GM21381 (cell line): ENCODE data around the gene ICAM3.

Experiments
- ATAC-seq: cut with Tn5 transposase; IDR thresholded peaks from one replicate; pipeline ENCODE4 v1.9.1; 2021; ENCODE audit warnings: mild to moderate bottlenecking, moderate library complexity; ENCODE audit not compliant: unreplicated experiment

The ICAM3 gene

DNA sequence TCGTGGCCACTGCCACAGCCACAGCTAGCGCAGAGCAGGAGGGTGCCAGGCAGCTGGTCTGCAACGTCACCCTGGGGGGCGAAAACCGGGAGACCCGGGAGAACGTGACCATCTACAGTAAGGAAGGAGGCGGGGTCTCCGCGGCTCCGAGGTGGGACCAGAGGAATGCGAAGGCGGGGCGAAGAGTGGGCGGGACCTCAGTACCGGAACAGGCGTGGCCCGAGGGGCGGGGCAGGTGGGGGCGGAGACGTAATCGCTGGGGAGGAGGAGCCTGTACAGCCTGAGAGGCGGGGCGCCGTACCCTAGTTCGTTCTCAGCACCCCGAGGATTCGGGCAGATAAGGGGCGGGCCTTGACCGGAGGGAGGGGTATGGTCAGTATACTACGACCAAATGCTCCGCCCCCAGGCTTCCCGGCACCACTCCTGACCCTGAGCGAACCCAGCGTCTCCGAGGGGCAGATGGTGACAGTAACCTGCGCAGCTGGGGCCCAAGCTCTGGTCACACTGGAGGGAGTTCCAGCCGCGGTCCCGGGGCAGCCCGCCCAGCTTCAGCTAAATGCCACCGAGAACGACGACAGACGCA, 47.1 kb downstream of the ICAM3 start:
- ATAC-seq, result peak; percentile 40

- no peak for ATAC-seq
These were observed 47.7 kb downstream of the ICAM3 start for GRCh38 chr19:10291554-10292205.

DNA sequence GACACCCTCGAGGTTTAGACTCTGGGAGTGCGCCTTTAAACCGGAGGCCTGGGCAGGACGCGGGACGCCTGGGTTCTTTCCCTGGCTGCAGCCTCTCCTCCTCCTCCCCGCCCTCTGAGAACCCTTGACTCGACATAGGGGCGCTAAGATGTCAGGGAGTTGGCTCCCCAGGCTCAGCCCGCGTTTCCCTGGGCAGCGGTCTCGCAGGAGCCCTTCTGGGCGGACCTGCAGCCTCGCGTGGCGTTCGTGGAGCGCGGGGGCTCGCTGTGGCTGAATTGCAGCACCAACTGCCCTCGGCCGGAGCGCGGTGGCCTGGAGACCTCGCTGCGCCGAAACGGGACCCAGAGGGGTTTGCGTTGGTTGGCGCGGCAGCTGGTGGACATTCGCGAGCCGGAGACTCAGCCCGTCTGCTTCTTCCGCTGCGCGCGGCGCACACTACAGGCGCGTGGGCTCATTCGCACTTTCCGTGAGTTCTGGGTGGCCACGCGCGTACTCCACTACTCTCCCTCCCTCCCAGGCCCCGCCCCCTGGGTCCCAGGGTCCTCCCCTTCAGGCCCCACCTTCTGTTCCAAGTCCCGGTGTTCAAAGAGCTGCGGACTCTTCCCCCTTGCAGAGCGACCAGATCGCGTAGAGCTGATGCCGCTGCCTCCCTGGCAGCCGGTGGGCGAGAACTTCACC, 48.4 kb downstream of the ICAM3 start:
- no peak for ATAC-seq

DNA sequence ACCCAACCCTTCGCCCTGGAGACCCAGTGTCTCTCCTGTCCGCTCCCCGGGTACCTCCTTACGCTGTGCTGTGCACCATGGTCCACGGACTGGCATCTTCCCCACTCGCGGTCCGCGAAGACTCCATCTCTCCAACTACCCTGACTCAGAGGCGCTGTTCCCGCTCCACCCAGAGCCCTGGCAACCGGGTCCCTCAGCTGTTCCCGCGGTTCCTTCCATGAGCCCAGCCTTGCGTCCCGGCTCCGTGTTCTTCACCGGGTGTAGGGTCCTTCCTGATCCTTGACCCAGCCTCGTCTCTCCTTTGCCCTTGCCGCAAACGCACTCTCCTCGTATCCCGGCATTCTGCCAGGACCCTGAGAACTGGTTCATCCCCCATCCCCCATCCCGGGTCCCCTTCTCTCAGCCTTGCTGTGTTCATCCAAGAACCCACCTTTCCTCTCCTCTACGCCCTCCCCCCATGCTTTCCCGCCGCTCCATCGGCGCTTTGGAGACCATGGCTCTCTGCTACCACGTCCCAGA, 49.0 kb downstream of the ICAM3 start:
- ATAC-seq, result no peak

DNA sequence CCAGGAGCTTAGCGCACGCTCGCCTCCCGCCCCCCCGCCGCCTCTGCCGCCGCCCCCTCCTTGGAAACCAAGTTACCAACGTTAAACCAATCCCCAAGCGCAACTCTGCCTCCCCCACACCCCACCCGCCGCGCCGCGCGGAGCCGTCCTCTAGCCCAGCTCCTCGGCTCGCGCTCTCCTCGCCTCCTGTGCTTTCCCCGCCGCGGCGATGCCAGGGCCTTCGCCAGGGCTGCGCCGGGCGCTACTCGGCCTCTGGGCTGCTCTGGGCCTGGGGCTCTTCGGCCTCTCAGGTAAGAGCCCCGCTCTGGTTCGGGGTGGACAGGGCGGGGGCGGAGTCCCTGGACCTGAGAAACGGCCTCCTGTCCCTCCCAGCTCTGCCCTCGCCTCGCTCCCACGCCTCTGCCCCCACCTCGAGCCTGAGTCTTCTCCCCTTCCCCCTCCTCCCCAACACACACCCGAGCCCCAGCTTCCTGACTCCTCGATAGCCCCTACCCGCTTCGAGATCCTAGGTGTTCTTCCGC, 49.5 kb downstream of the ICAM3 start, which contains the start of gene ICAM5:
Gene ICAM5 (plus strand): TSS at position 117 of the 521 bp plus-strand sequence. CDS start 92 bp downstream, at position 209.
- no peak for ATAC-seq

- no peak for ATAC-seq
These were observed 50.1 kb downstream of the ICAM3 start for GRCh38 chr19:10289167-10289835.

DNA sequence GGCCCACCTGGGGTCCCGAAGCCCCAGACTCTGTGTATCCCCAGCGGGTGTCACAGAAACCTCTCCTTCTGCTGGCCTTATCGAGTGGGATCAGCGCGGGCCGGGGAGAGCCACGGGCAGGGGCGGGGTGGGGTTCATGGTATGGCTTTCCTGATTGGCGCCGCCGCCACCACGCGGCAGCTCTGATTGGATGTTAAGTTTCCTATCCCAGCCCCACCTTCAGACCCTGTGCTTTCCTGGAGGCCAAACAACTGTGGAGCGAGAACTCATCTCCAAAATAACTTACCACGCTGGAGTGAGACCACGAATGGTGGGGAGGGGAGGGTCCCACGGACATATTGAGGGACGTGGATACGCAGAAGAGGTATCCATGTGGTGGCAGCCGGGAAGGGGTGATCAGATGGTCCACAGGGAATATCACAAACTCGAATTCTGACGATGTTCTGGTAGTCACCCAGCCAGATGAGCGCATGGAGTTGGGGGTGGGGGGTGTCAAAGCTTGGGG, 50.7 kb downstream of the ICAM3 start:
- ATAC-seq, result no peak

GRCh38 chr19:10286803-10287737, 52.4 kb downstream of the ICAM3 start, which contains the start of gene ICAM4:
Gene ICAM4 (plus strand): TSS chr19:10286955. CDS start chr19:10287013, 58 bp downstream.
- ATAC-seq, result no peak

DNA sequence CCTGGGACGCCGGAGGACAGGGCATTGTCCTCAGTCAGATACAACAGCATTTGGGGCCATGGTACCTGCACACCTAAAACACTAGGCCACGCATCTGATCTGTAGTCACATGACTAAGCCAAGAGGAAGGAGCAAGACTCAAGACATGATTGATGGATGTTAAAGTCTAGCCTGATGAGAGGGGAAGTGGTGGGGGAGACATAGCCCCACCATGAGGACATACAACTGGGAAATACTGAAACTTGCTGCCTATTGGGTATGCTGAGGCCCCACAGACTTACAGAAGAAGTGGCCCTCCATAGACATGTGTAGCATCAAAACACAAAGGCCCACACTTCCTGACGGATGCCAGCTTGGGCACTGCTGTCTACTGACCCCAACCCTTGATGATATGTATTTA, 54.0 kb downstream of the ICAM3 start:
- no peak for ATAC-seq

DNA sequence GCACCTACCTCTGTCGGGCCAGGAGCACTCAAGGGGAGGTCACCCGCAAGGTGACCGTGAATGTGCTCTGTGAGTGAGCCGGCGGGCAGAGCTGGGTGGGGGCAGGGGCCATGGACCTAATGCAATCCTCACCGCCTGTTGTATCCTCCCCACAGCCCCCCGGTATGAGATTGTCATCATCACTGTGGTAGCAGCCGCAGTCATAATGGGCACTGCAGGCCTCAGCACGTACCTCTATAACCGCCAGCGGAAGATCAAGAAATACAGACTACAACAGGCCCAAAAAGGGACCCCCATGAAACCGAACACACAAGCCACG, 54.5 kb downstream of the ICAM3 start:
- no peak for ATAC-seq

DNA sequence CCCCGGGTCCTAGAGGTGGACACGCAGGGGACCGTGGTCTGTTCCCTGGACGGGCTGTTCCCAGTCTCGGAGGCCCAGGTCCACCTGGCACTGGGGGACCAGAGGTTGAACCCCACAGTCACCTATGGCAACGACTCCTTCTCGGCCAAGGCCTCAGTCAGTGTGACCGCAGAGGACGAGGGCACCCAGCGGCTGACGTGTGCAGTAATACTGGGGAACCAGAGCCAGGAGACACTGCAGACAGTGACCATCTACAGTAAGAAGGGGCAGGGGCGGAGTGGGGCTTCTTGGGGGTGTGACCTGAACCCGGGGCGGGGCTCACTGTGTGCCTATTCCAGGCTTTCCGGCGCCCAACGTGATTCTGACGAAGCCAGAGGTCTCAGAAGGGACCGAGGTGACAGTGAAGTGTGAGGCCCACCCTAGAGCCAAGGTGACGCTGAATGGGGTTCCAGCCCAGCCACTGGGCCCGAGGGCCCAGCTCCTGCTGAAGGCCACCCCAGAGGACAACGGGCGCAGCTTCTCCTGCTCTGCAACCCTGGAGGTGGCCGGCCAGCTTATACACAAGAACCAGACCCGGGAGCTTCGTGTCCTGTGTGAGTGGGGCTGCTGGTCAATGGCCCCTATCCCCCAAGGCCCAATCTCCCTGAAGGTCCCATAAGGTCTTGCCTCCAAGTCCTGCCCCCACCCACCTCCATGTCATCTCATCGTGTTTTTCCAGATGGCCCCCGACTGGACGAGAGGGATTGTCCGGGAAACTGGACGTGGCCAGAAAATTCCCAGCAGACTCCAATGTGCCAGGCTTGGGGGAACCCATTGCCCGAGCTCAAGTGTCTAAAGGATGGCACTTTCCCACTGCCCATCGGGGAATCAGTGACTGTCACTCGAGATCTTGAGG, 55.1 kb downstream of the ICAM3 start:
- ATAC-seq, result no peak
